Measurements from ENCODE around the gene SLC29A3. TPM values are rescaled to one million over a fixed set of nuclear protein-coding genes. Genes with fewer than 3 reads are reported as not detected.

Gene SLC29A3
- total RNA-seq, 1 experiment from 2014 or later = 7.6 TPM

DNA sequence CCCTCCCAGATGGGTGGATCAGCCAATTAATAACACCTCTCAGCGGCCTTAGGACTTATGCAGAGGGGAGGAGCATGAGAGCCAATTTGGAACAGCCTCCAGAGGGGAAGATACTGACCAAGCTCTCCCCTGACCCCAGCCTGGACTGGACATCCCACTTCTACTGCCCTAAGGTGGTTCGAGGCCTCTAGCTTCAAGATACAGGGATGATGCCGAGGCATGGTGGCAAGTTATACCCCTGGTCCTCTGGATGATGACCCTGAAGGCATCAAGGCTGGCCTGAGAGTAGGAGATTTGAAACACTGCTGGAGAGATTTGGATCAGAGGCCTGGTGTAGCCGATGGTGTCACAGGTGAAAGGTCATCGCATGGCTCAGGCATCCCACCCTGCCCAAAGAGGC, 80.9 kb downstream of the SLC29A3 start:
- BruUV-seq (replicated peaks) = no TSS peak
- 0 out of 2 replicates have a peak, but pooled peaks cover 5% of the 10 kb centered on the region for H3K4me1 ChIP-seq (ENCODE audit: control insufficient read depth, insufficient read depth, low read length)
- no peaks in the 10 kb centered on the region for H3K36me3 ChIP-seq (ENCODE audit: control insufficient read depth, insufficient read depth, low read length)
- ATAC-seq = no peak
- intact Hi-C loops (cut with micrococcal nuclease; ENCODE audit: unreplicated experiment) (no loop called here), in situ Hi-C loops (cut with HindIII; ENCODE audit: low pct_unique_long_range_greater_than_20kb, low sequenced_read_pairs) (no loop called here)
- CTCF ChIA-PET = interaction anchor here (0.7 kb wide), 1 partner anchor 176 kb away, joined by 4 read pairs; no protein-coding TSS in a partner anchor
- DNase-seq (ENCODE audit: low read depth, low spot score) = no peak
- peaks cover 12% of the 10 kb centered on the region; the same call in 1 of the 2 replicates for H3K27me3 ChIP-seq (ENCODE audit: control insufficient read depth, insufficient read depth, low read length)
- TF ChIP-seq REST (IDR thresholded peaks at IDR 0.05; ENCODE audit: insufficient read depth in 1 of 2, low read depth in 2 of 2, low read length in 1 of 2) = no peak
- TF ChIP-seq POLR2AphosphoS5 (IDR thresholded peaks at IDR 0.05; ENCODE audit: low read depth, low read length) = no peak
- TF ChIP-seq SIN3A (IDR thresholded peaks at IDR 0.05; ENCODE audit: borderline replicate concordance, insufficient read depth, low read depth, low read length) = no peak
- TF ChIP-seq, protein P1, sequence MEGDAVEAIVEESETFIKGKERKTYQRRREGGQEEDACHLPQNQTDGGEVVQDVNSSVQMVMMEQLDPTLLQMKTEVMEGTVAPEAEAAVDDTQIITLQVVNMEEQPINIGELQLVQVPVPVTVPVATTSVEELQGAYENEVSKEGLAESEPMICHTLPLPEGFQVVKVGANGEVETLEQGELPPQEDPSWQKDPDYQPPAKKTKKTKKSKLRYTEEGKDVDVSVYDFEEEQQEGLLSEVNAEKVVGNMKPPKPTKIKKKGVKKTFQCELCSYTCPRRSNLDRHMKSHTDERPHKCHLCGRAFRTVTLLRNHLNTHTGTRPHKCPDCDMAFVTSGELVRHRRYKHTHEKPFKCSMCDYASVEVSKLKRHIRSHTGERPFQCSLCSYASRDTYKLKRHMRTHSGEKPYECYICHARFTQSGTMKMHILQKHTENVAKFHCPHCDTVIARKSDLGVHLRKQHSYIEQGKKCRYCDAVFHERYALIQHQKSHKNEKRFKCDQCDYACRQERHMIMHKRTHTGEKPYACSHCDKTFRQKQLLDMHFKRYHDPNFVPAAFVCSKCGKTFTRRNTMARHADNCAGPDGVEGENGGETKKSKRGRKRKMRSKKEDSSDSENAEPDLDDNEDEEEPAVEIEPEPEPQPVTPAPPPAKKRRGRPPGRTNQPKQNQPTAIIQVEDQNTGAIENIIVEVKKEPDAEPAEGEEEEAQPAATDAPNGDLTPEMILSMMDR (IDR thresholded peaks at IDR 0.05) = no peak
- TF ChIP-seq TCF7L2 (IDR thresholded peaks at IDR 0.05; ENCODE audit: low read depth, low read length) = no peak
- POLR2A ChIA-PET = no interaction called here
- H3K4me3 ChIP-seq (ENCODE audit: low read depth in 2 of 2, low read length in 2 of 2) = no peak overlapping the region
- no peaks in the 10 kb centered on the region for H3K9me3 ChIP-seq (ENCODE audit: control insufficient read depth, insufficient read depth, low read depth, low read length)
- H3K27ac ChIP-seq (ENCODE audit: low read length) = no peak overlapping the region

GRCh38 chr10:71401056-71401455, 82.0 kb downstream of the SLC29A3 start:
- Histone ChIP-seq H3K4me3 (ENCODE audit: low read depth in 2 of 2, low read length in 2 of 2) (no peak overlapping the region), H3K4me1 (ENCODE audit: control insufficient read depth, insufficient read depth, low read length) (0 out of 2 replicates have a peak, but pooled peaks cover 5% of the 10 kb centered on the region), H3K9me3 (ENCODE audit: control insufficient read depth, insufficient read depth, low read depth, low read length) (no peaks in the 10 kb centered on the region), H3K27ac (ENCODE audit: low read length) (no peak overlapping the region), H3K27me3 (ENCODE audit: control insufficient read depth, insufficient read depth, low read length) (peaks cover 12% of the 10 kb centered on the region; the same call in 1 of the 2 replicates), H3K36me3 (ENCODE audit: control insufficient read depth, insufficient read depth, low read length) (no peaks in the 10 kb centered on the region)
- in situ Hi-C loops (cut with HindIII; ENCODE audit: low pct_unique_long_range_greater_than_20kb, low sequenced_read_pairs) (no loop called here), intact Hi-C loops (cut with micrococcal nuclease; ENCODE audit: unreplicated experiment) (no loop called here)
- BruUV-seq (replicated peaks) = no TSS peak
- CTCF ChIA-PET = no interaction called here
- POLR2A ChIA-PET = no interaction called here
- TF ChIP-seq REST (IDR thresholded peaks at IDR 0.05; ENCODE audit: insufficient read depth in 1 of 2, low read depth in 2 of 2, low read length in 1 of 2) (no peak), SIN3A (IDR thresholded peaks at IDR 0.05; ENCODE audit: borderline replicate concordance, insufficient read depth, low read depth, low read length) (no peak), POLR2AphosphoS5 (IDR thresholded peaks at IDR 0.05; ENCODE audit: low read depth, low read length) (no peak), TCF7L2 (IDR thresholded peaks at IDR 0.05; ENCODE audit: low read depth, low read length) (no peak)
- TF ChIP-seq, protein P1 (IDR thresholded peaks at IDR 0.05) = no peak
- DNase-seq (ENCODE audit: low read depth, low spot score) (no peak), ATAC-seq (no peak)

All from Panc1 (cell line).